ENCODE data around the gene ICAM2.

Gene ICAM2

DNA sequence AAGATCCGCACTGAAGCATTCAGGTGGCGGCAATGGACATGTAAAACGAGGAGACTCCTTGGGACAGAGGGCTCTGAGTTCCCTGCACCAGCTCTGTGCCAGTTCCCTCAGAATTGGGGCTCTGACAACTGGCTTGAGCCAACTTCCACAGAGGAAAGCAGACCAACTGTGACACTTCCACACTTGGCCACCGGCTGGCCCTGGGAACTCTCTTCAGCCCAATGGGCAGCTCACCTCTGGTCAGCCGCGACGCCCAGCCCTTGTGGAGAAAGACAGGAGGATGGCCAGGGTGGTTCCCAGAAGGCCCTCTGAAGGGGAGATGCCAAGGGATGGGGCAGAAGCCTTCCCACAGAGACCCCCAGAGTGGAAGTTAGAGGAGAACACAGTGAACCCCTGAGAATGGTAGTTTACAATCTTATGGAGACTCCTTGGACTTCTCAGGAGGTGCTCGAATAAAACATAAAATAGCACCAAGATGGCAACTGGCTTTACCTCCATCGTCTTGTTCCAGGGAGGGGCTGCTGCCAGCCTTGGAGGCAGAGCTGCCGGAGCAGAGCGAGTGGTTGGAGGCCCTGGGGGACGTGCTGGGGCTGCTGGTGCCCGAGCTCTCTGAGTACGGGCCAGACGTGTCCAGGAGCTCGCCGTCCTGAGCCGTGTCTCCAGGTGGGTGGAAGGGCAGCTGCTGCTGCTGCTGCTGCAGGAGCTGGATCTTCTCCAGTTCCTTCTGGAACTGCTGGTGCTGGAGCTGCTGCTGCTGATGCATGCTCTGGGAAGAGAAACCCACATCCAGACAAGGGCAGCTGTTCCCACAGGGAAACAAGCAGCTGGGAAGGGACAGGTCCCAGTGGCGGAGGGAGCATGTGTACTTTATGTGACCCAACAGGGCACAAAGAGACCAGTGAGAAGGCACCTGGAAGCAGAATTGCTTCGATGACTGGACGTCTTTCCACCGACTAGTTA lies 35.0 kb upstream of the ICAM2 start:
- H2AFZ ChIP-seq (ENCODE audit: low read depth, low read length, severe bottlenecking), result no peak overlapping the region
- H3F3A ChIP-seq (ENCODE audit: insufficient read depth), result no peaks in the 10 kb centered on the region
- TF ChIP-seq, protein P1, sequence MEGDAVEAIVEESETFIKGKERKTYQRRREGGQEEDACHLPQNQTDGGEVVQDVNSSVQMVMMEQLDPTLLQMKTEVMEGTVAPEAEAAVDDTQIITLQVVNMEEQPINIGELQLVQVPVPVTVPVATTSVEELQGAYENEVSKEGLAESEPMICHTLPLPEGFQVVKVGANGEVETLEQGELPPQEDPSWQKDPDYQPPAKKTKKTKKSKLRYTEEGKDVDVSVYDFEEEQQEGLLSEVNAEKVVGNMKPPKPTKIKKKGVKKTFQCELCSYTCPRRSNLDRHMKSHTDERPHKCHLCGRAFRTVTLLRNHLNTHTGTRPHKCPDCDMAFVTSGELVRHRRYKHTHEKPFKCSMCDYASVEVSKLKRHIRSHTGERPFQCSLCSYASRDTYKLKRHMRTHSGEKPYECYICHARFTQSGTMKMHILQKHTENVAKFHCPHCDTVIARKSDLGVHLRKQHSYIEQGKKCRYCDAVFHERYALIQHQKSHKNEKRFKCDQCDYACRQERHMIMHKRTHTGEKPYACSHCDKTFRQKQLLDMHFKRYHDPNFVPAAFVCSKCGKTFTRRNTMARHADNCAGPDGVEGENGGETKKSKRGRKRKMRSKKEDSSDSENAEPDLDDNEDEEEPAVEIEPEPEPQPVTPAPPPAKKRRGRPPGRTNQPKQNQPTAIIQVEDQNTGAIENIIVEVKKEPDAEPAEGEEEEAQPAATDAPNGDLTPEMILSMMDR (IDR thresholded peaks at IDR 0.05; ENCODE audit: insufficient read depth, low read length, poor library complexity, severe bottlenecking), result no peak
- TF ChIP-seq EZH2phosphoT487 (conservative IDR thresholded peaks at IDR 0.05; ENCODE audit: low read length), result no peak
- no peaks in the 10 kb centered on the region for H3K79me2 ChIP-seq (ENCODE audit: insufficient read depth, low read length)
- H3K27me3 ChIP-seq (ENCODE audit: low read length), result no peaks in the 10 kb centered on the region
- no peaks in the 10 kb centered on the region for H3K36me3 ChIP-seq (ENCODE audit: low read length)
- no peak overlapping the region for H3K9ac ChIP-seq (ENCODE audit: low read length)
- H3K4me3 ChIP-seq (ENCODE audit: insufficient read depth, low read length, poor library complexity, severe bottlenecking), result no peak overlapping the region
- no peaks in the 10 kb centered on the region for H3K9me2 ChIP-seq (replicated peaks; ENCODE audit: insufficient read depth, low read length)
- H3K4me2 ChIP-seq (ENCODE audit: low read depth, low read length, poor library complexity, severe bottlenecking), result no peak overlapping the region
- no peak overlapping the region for H3K27ac ChIP-seq (ENCODE audit: low read depth, low read length)
- no peaks in the 10 kb centered on the region for H3K9me3 ChIP-seq (ENCODE audit: insufficient read depth, low read length)
- no peaks in the 10 kb centered on the region for H4K20me1 ChIP-seq (ENCODE audit: low read depth, low read length)

DNA sequence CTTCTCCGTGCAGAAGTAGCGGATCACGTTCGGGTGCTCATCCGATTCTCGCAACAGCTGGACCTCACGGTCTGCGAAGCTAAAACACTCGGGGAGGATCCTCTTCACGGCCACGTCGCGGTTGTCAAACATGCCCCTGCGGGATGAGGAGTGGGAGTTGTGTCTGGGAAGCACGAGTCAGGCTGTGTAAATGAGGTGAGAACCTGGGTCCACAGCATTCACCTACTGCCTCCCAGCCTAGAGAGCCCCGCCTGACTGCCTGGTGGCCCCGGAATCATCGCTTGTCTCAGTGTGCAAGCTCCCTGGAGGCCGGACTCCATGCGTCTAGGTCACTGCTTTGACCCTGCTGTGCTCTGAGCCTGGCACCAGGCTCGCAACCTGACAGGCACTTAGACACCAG lies 33.9 kb upstream of the ICAM2 start:
- Histone ChIP-seq H3K9ac (ENCODE audit: low read length) (no peak overlapping the region), H3K36me3 (ENCODE audit: low read length) (no peaks in the 10 kb centered on the region)

DNA sequence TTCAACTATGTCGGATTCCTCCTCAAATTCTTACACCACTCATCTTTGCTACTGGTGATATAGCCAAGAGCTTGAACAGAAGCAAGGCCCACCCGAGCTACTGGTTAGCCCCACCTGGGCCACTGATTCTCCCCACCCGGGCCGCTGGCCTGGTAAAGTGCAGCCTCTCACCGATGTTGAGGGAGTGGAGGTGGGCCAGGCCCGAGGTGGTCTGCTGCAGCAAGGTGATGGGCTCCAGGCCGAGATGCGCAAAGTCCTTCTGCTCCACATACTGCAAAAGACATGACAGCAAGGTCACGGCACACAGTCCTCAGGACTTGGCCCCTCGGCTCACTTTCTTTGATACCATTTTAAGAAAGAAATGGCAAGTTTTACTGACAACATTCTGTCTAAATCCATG lies 32.7 kb upstream of the ICAM2 start:
- Histone ChIP-seq H3K4me3 (ENCODE audit: insufficient read depth, low read length, poor library complexity, severe bottlenecking) (no peak overlapping the region), H3K27me3 (ENCODE audit: low read length) (no peaks in the 10 kb centered on the region), H3K36me3 (ENCODE audit: low read length) (no peaks in the 10 kb centered on the region), H3K27ac (ENCODE audit: low read depth, low read length) (no peak overlapping the region), H3K9ac (ENCODE audit: low read length) (no peak overlapping the region), H3K9me2 (replicated peaks; ENCODE audit: insufficient read depth, low read length) (no peaks in the 10 kb centered on the region), H4K20me1 (ENCODE audit: low read depth, low read length) (no peaks in the 10 kb centered on the region), H2AFZ (ENCODE audit: low read depth, low read length, severe bottlenecking) (no peak overlapping the region), H3K79me2 (ENCODE audit: insufficient read depth, low read length) (no peaks in the 10 kb centered on the region), H3K9me3 (ENCODE audit: insufficient read depth, low read length) (no peaks in the 10 kb centered on the region), H3F3A (ENCODE audit: insufficient read depth) (no peaks in the 10 kb centered on the region), H3K4me2 (ENCODE audit: low read depth, low read length, poor library complexity, severe bottlenecking) (no peak overlapping the region)
- TF ChIP-seq, protein P1 (IDR thresholded peaks at IDR 0.05; ENCODE audit: insufficient read depth, low read length, poor library complexity, severe bottlenecking), result no peak
- no peak for TF ChIP-seq EZH2phosphoT487 (conservative IDR thresholded peaks at IDR 0.05; ENCODE audit: low read length)

More for the DNA sequence above, 33.9 kb upstream of the ICAM2 start:
- Histone ChIP-seq H3K27ac (ENCODE audit: low read depth, low read length) (no peak overlapping the region), H3K27me3 (ENCODE audit: low read length) (no peaks in the 10 kb centered on the region), H3K4me3 (ENCODE audit: insufficient read depth, low read length, poor library complexity, severe bottlenecking) (no peak overlapping the region), H3K9me2 (replicated peaks; ENCODE audit: insufficient read depth, low read length) (no peaks in the 10 kb centered on the region), H3K4me2 (ENCODE audit: low read depth, low read length, poor library complexity, severe bottlenecking) (no peak overlapping the region), H3K79me2 (ENCODE audit: insufficient read depth, low read length) (no peaks in the 10 kb centered on the region), H2AFZ (ENCODE audit: low read depth, low read length, severe bottlenecking) (no peak overlapping the region), H4K20me1 (ENCODE audit: low read depth, low read length) (no peaks in the 10 kb centered on the region), H3F3A (ENCODE audit: insufficient read depth) (no peaks in the 10 kb centered on the region), H3K9me3 (ENCODE audit: insufficient read depth, low read length) (no peaks in the 10 kb centered on the region)
- TF ChIP-seq EZH2phosphoT487 (conservative IDR thresholded peaks at IDR 0.05; ENCODE audit: low read length), result no peak
- TF ChIP-seq, protein P1 (IDR thresholded peaks at IDR 0.05; ENCODE audit: insufficient read depth, low read length, poor library complexity, severe bottlenecking), result no peak
